ENCODE data around the gene CNTNAP2.
"Not testable (repeated sequence)": the region's sequence is repeated elsewhere in the genome, so short reads cannot be mapped to it uniquely, and the experiment has no call there.

CNTNAP2 gene

DNA sequence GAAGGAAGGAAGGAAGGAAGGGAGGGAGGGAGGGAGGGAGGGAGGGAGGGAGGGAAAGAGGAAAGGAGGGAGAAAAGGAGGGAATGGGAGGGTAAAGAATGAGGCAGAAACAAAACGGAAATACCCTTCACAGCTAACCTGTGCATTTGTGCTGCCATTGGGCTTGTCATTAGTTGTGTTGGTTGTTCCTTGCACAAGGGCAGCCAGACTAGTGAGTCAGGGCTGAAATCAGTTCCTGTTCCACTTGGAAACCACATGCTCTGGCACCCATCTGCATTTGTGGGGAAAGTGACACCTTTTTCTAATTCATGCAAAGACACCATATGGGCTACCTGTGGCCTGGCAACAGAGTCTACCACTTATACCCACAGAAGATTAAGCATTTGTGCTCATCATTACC is 1469.9 kb downstream of the CNTNAP2 start:
- H3K4me3 ChIP-seq (ENCODE audit: low read depth in 1 of 2, low read length in 2 of 2), result no peak overlapping the region
- no peaks in the 10 kb centered on the region for H3K79me2 ChIP-seq (ENCODE audit: insufficient read depth, low read length)
- DNase-seq, result no peak
- H4K20me1 ChIP-seq (ENCODE audit: insufficient read depth, low read length), result no peaks in the 10 kb centered on the region
- no peaks in the 10 kb centered on the region for H3K36me3 ChIP-seq (ENCODE audit: insufficient read depth, low read length)
- no peak overlapping the region for H3K9ac ChIP-seq (ENCODE audit: low read depth, low read length)
- no peak overlapping the region for H3K27ac ChIP-seq (ENCODE audit: low read length)
- H3K9me3 ChIP-seq (ENCODE audit: insufficient read depth, low read length, severe bottlenecking), result no peaks in the 10 kb centered on the region
- no peak overlapping the region for H3K4me2 ChIP-seq (ENCODE audit: insufficient read depth, low read length)
- no peaks in the 10 kb centered on the region for H3K4me1 ChIP-seq (ENCODE audit: insufficient read depth, low read length)
- ATAC-seq (ENCODE audit: insufficient read depth, low read depth), result no peak
- no peak for TF ChIP-seq EZH2 (IDR thresholded peaks at IDR 0.05; ENCODE audit: borderline replicate concordance, low read depth, low read length, severe bottlenecking)
- TF ChIP-seq, protein P1, sequence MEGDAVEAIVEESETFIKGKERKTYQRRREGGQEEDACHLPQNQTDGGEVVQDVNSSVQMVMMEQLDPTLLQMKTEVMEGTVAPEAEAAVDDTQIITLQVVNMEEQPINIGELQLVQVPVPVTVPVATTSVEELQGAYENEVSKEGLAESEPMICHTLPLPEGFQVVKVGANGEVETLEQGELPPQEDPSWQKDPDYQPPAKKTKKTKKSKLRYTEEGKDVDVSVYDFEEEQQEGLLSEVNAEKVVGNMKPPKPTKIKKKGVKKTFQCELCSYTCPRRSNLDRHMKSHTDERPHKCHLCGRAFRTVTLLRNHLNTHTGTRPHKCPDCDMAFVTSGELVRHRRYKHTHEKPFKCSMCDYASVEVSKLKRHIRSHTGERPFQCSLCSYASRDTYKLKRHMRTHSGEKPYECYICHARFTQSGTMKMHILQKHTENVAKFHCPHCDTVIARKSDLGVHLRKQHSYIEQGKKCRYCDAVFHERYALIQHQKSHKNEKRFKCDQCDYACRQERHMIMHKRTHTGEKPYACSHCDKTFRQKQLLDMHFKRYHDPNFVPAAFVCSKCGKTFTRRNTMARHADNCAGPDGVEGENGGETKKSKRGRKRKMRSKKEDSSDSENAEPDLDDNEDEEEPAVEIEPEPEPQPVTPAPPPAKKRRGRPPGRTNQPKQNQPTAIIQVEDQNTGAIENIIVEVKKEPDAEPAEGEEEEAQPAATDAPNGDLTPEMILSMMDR (IDR thresholded peaks at IDR 0.05; ENCODE audit: borderline replicate concordance, extremely low read depth, low read length, poor library complexity, severe bottlenecking), result no peak
- no peak overlapping the region for H2AFZ ChIP-seq (ENCODE audit: low read depth, low read length)
- no peaks in the 10 kb centered on the region for H3K27me3 ChIP-seq (ENCODE audit: insufficient read depth, low read length, poor library complexity)

- no peaks in the 10 kb centered on the region for H3K79me2 ChIP-seq (ENCODE audit: insufficient read depth, low read length)
- H3K27me3 ChIP-seq (ENCODE audit: insufficient read depth, low read length, poor library complexity), result no peaks in the 10 kb centered on the region
- TF ChIP-seq, protein P1 (IDR thresholded peaks at IDR 0.05; ENCODE audit: borderline replicate concordance, extremely low read depth, low read length, poor library complexity, severe bottlenecking), result no peak
- TF ChIP-seq EZH2 (IDR thresholded peaks at IDR 0.05; ENCODE audit: borderline replicate concordance, low read depth, low read length, severe bottlenecking), result no peak
- no peak overlapping the region for H3K4me3 ChIP-seq (ENCODE audit: low read depth in 1 of 2, low read length in 2 of 2)
- no peaks in the 10 kb centered on the region for H3K4me1 ChIP-seq (ENCODE audit: insufficient read depth, low read length)
- no peaks in the 10 kb centered on the region for H3K9me3 ChIP-seq (ENCODE audit: insufficient read depth, low read length, severe bottlenecking)
- ATAC-seq (ENCODE audit: insufficient read depth, low read depth) (no peak), DNase-seq (no peak)
- no peak overlapping the region for H3K9ac ChIP-seq (ENCODE audit: low read depth, low read length)
- no peaks in the 10 kb centered on the region for H3K36me3 ChIP-seq (ENCODE audit: insufficient read depth, low read length)
- no peak overlapping the region for H3K4me2 ChIP-seq (ENCODE audit: insufficient read depth, low read length)
- no peak overlapping the region for H2AFZ ChIP-seq (ENCODE audit: low read depth, low read length)
- H3K27ac ChIP-seq (ENCODE audit: low read length), result no peak overlapping the region
- no peaks in the 10 kb centered on the region for H4K20me1 ChIP-seq (ENCODE audit: insufficient read depth, low read length)
Measured at GRCh38 chr7:147593271-147594057, 1476.9 kb downstream of the CNTNAP2 start.

DNA sequence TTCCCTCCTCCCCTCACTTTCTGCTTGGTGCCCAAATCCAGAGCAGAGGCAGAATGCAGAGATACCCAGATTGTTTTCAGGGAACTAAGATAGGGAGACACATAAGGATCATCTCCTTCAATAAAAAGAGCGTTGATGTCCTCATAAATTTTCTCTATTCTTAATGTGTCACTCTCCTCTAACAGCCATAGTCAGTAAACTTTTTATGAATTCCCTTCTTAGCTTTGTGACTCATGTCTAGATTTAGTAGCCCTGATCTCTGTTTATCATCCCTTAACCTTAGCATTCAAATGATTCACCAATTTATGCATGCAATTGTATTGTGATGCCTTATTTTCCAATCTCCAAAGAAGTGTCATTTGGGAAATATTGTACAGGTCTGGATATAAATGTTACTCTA is 1478.4 kb downstream of the CNTNAP2 start:
- Histone ChIP-seq H3K27ac (ENCODE audit: low read length) (no peak overlapping the region), H3K79me2 (ENCODE audit: insufficient read depth, low read length) (no peaks in the 10 kb centered on the region), H3K27me3 (ENCODE audit: insufficient read depth, low read length, poor library complexity) (no peaks in the 10 kb centered on the region), H3K4me3 (ENCODE audit: low read depth in 1 of 2, low read length in 2 of 2) (no peak overlapping the region), H3K9me3 (ENCODE audit: insufficient read depth, low read length, severe bottlenecking) (no peaks in the 10 kb centered on the region), H3K4me1 (ENCODE audit: insufficient read depth, low read length) (no peaks in the 10 kb centered on the region), H2AFZ (ENCODE audit: low read depth, low read length) (no peak overlapping the region), H3K36me3 (ENCODE audit: insufficient read depth, low read length) (no peaks in the 10 kb centered on the region), H4K20me1 (ENCODE audit: insufficient read depth, low read length) (no peaks in the 10 kb centered on the region), H3K4me2 (ENCODE audit: insufficient read depth, low read length) (no peak overlapping the region), H3K9ac (ENCODE audit: low read depth, low read length) (no peak overlapping the region)
- no peak for ATAC-seq (ENCODE audit: insufficient read depth, low read depth)
- no peak for DNase-seq
- no peak for TF ChIP-seq EZH2 (IDR thresholded peaks at IDR 0.05; ENCODE audit: borderline replicate concordance, low read depth, low read length, severe bottlenecking)

DNA sequence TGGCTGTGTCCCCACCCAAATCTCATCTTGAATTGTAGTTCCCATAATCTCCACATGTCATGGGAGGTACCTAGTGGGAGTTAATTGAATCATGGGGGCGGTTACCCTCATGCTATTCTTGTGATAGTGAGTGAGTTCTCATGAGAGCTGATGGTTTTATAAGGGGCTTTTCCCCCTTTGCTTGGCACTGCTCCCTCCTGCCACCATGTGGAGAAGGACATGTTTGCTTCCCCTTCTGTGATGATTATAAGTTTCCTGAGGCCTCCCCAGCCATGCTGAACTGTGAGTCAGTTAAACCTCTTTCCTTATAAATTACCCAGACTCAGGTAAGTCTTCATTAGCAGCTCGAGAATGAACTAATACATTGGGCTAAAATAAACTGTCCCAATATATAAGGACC is 1482.1 kb downstream of the CNTNAP2 start:
- not testable (repeated sequence) for H3K36me3 ChIP-seq (ENCODE audit: insufficient read depth, low read length); H3K4me1 ChIP-seq (ENCODE audit: insufficient read depth, low read length); H4K20me1 ChIP-seq (ENCODE audit: insufficient read depth, low read length); H3K79me2 ChIP-seq (ENCODE audit: insufficient read depth, low read length); H3K9me3 ChIP-seq (ENCODE audit: insufficient read depth, low read length, severe bottlenecking); ATAC-seq (ENCODE audit: insufficient read depth, low read depth); H3K27ac ChIP-seq (ENCODE audit: low read length); H3K4me2 ChIP-seq (ENCODE audit: insufficient read depth, low read length); DNase-seq; H3K27me3 ChIP-seq (ENCODE audit: insufficient read depth, low read length, poor library complexity); H3K9ac ChIP-seq (ENCODE audit: low read depth, low read length); H2AFZ ChIP-seq (ENCODE audit: low read depth, low read length); H3K4me3 ChIP-seq (ENCODE audit: low read depth in 1 of 2, low read length in 2 of 2)
